GM23248 (cell line): ENCODE data around the gene LPP.

ENCODE experiments used
- EZH2 ChIP-seq: fragments of 200-600 bp; sonication (generic); IDR thresholded peaks from 2 replicates; pipeline ENCODE4 v1.6.1; 2018; ENCODE audit warnings: antibody characterized with exemption, mild to moderate bottlenecking; ENCODE audit not compliant: insufficient read depth, poor library complexity, severe bottlenecking
- EZH2phosphoT487 ChIP-seq: fragments of 200-600 bp; sonication (generic); IDR thresholded peaks from 2 replicates; pipeline ENCODE4 v1.6.1; 2018; ENCODE audit warnings: antibody characterized with exemption, moderate library complexity, mild to moderate bottlenecking, low read depth; ENCODE audit not compliant: insufficient read depth

- TF ChIP-seq EZH2 = no peak
- TF ChIP-seq EZH2phosphoT487 = no peak
These were observed 602.3 kb downstream of the LPP start for GRCh38 chr3:188756241-188756640.
